Measurements from ENCODE around the gene PDZD2. TPM values are rescaled to one million over a fixed set of nuclear protein-coding genes. Genes with fewer than 3 reads are reported as not detected.

PDZD2 gene
- total RNA-seq, 1 donor from 2014 or later = 1.1 TPM

- Histone ChIP-seq H3K36me3 (no peaks in the 10 kb centered on the region), H3K4me3 (no peak overlapping the region)
Measured at GRCh38 chr5:31738199-31738598, 99.3 kb downstream of the PDZD2 start.

GRCh38 chr5:31741496-31741895 lies 102.6 kb downstream of the PDZD2 start:
- no peak overlapping the region for H3K27ac Mint-ChIP-seq
- H3K4me1 ChIP-seq = peaks cover 6% of the 10 kb centered on the region
- TF ChIP-seq EZH2phosphoT487 (IDR thresholded peaks at IDR 0.05) (no peak), EZH2 (IDR thresholded peaks at IDR 0.05) (no peak), CTCF (IDR thresholded peaks at IDR 0.05) (no peak)
- no peaks in the 10 kb centered on the region for H3K27me3 Mint-ChIP-seq (ENCODE audit: insufficient read depth, low read depth)
- no peaks in the 10 kb centered on the region for H3F3A ChIP-seq (ENCODE audit: low read depth)
- no peaks in the 10 kb centered on the region for H3K79me2 ChIP-seq (ENCODE audit: low read depth)
- H3K9ac ChIP-seq = no peak overlapping the region
- no peak overlapping the region for H3K4me3 Mint-ChIP-seq
- H3K27ac ChIP-seq = no peak overlapping the region
- no peak for DNase-seq (ENCODE audit: low spot score)
- no peak overlapping the region for H3K4me3 ChIP-seq
- no peaks in the 10 kb centered on the region for H3K9me3 Mint-ChIP-seq
- H3K4me1 Mint-ChIP-seq = no peaks in the 10 kb centered on the region
- H3K27me3 ChIP-seq = no peaks in the 10 kb centered on the region
- no peaks in the 10 kb centered on the region for H3K36me3 Mint-ChIP-seq
- no peaks in the 10 kb centered on the region for H3K9me3 ChIP-seq (ENCODE audit: low read depth)
- H3K4me2 ChIP-seq = no peak overlapping the region
- H2AFZ ChIP-seq (replicated peaks) = no peak overlapping the region
- H3K36me3 ChIP-seq = no peaks in the 10 kb centered on the region
- H4K20me1 ChIP-seq (ENCODE audit: low read depth) = no peaks in the 10 kb centered on the region

More at GRCh38 chr5:31738199-31738598, 99.3 kb downstream of the PDZD2 start:
- Mint-ChIP-seq H3K36me3 (no peaks in the 10 kb centered on the region), H3K4me1 (no peaks in the 10 kb centered on the region), H3K27ac (no peak overlapping the region), H3K4me3 (no peak overlapping the region), H3K27me3 (ENCODE audit: insufficient read depth, low read depth) (peaks cover 2% of the 10 kb centered on the region), H3K9me3 (no peaks in the 10 kb centered on the region)
- no peaks in the 10 kb centered on the region for H4K20me1 ChIP-seq (ENCODE audit: low read depth)
- no peak overlapping the region for H2AFZ ChIP-seq (replicated peaks)
- no peak overlapping the region for H3K9ac ChIP-seq
- no peaks in the 10 kb centered on the region for H3K27me3 ChIP-seq
- H3K4me1 ChIP-seq = peaks cover 6% of the 10 kb centered on the region
- H3K4me2 ChIP-seq = no peak overlapping the region
- TF ChIP-seq EZH2 (IDR thresholded peaks at IDR 0.05) (no peak), EZH2phosphoT487 (IDR thresholded peaks at IDR 0.05) (no peak), CTCF (IDR thresholded peaks at IDR 0.05) (no peak)
- H3F3A ChIP-seq (ENCODE audit: low read depth) = no peaks in the 10 kb centered on the region
- no peaks in the 10 kb centered on the region for H3K79me2 ChIP-seq (ENCODE audit: low read depth)
- no peaks in the 10 kb centered on the region for H3K9me3 ChIP-seq (ENCODE audit: low read depth)
- no peak for DNase-seq (ENCODE audit: low spot score)
- H3K27ac ChIP-seq = no peak overlapping the region

- no peak for DNase-seq (ENCODE audit: low spot score)
- no peaks in the 10 kb centered on the region for H4K20me1 ChIP-seq (ENCODE audit: low read depth)
- H3K4me1 ChIP-seq = peaks cover 6% of the 10 kb centered on the region
- no peak overlapping the region for H3K9ac ChIP-seq
- TF ChIP-seq CTCF (IDR thresholded peaks at IDR 0.05) (no peak), EZH2 (IDR thresholded peaks at IDR 0.05) (no peak), EZH2phosphoT487 (IDR thresholded peaks at IDR 0.05) (no peak)
- no peaks in the 10 kb centered on the region for H3K36me3 ChIP-seq
- H3K4me2 ChIP-seq = no peak overlapping the region
- H3K9me3 Mint-ChIP-seq = no peaks in the 10 kb centered on the region
- H3K36me3 Mint-ChIP-seq = no peaks in the 10 kb centered on the region
- H3K27me3 ChIP-seq = no peaks in the 10 kb centered on the region
- no peak overlapping the region for H3K27ac ChIP-seq
- no peaks in the 10 kb centered on the region for H3F3A ChIP-seq (ENCODE audit: low read depth)
- H3K79me2 ChIP-seq (ENCODE audit: low read depth) = no peaks in the 10 kb centered on the region
- H3K27me3 Mint-ChIP-seq (ENCODE audit: insufficient read depth, low read depth) = no peaks in the 10 kb centered on the region
- no peak overlapping the region for H2AFZ ChIP-seq (replicated peaks)
- no peak overlapping the region for H3K4me3 Mint-ChIP-seq
- H3K27ac Mint-ChIP-seq = no peak overlapping the region
- no peaks in the 10 kb centered on the region for H3K9me3 ChIP-seq (ENCODE audit: low read depth)
- H3K4me1 Mint-ChIP-seq = no peaks in the 10 kb centered on the region
- H3K4me3 ChIP-seq = no peak overlapping the region
Measured at GRCh38 chr5:31743678-31744077, 104.7 kb downstream of the PDZD2 start.

All from neural progenitor cell (in vitro differentiated cells).